PC-3 (cell line): ENCODE data around the gene MAPKAPK3. TPM values are rescaled to one million over a fixed set of nuclear protein-coding genes. Genes with fewer than 3 reads are reported as not detected.

ENCODE experiments used
- ATAC-seq: fragments of 200-7000 bp; cut with Tn5 transposase; 2 replicates; pipeline ENCODE4 v1.9.1; 2020; ENCODE audit warnings: mild to moderate bottlenecking, moderate library complexity
- BruUV-seq: library from RNA; stranded (reverse); fragments of 400-500 nt; replicated peaks from 2 replicates; lab custom pipeline; 2021; lab: Mats Ljungman, UMichigan
- CTCF ChIA-PET: fragments of 300-600 bp; sonication (Branson Sonifier 250); formaldehyde crosslinking; loops from one replicate; lab custom pipeline; 2022; ENCODE audit warnings: antibody characterized with exemption; lab: Charles Lee
- POLR2A ChIA-PET: fragments of 300-600 bp; sonication (Branson Sonifier 250); formaldehyde crosslinking; loops from one replicate; lab custom pipeline; 2022; ENCODE audit warnings: antibody characterized with exemption; ENCODE audit not compliant: unreplicated experiment; lab: Charles Lee
- DNase-seq: peaks from one replicate; pipeline ENCODE4 v3.0.0-alpha.2; 2015
- H2AFZ ChIP-seq: fragments of 300-600 bp; sonication (generic); 2 replicates; pipeline ENCODE4 v1.6.0; 2016; ENCODE audit warnings: antibody characterized with exemption, low read length
- H3F3A ChIP-seq: fragments of 300-600 bp; sonication (generic); one replicate; pipeline ENCODE4 v1.6.0; 2017; ENCODE audit warnings: antibody characterized with exemption, low read length, control low read depth, mild to moderate bottlenecking; ENCODE audit not compliant: unreplicated experiment
- H3K27ac ChIP-seq: fragments of 300-600 bp; sonication (generic); 2 replicates; pipeline ENCODE4 v1.5.1; 2016; ENCODE audit warnings: mild to moderate bottlenecking, low read length
- H3K27me3 ChIP-seq: fragments of 300-600 bp; sonication (generic); 2 replicates; pipeline ENCODE4 v1.6.1; 2016; ENCODE audit warnings: low read length, mixed read lengths
- H3K36me3 ChIP-seq: fragments of 300-600 bp; sonication (generic); 2 replicates; pipeline ENCODE4 v1.6.1; 2016; ENCODE audit warnings: low read depth, mixed run types, low read length, mixed read lengths
- H3K4me1 ChIP-seq: fragments of 300-600 bp; sonication (generic); 2 replicates; pipeline ENCODE4 v1.5.1; 2016; ENCODE audit warnings: low read length; ENCODE audit not compliant: insufficient read depth
- H3K4me2 ChIP-seq: fragments of 300-600 bp; sonication (generic); 2 replicates; pipeline ENCODE4 v1.6.0; 2016; ENCODE audit warnings: low read length
- H3K4me3 ChIP-seq: fragments of 300-600 bp; sonication (generic); 2 replicates; pipeline ENCODE4 v1.5.1; 2016; ENCODE audit warnings: mild to moderate bottlenecking, low read length, mixed read lengths
- H3K79me2 ChIP-seq: fragments of 300-600 bp; sonication (generic); 2 replicates; pipeline ENCODE4 v1.6.1; 2017; ENCODE audit warnings: low read length, mixed read lengths
- H3K9ac ChIP-seq: fragments of 300-600 bp; sonication (generic); 2 replicates; pipeline ENCODE4 v1.6.0; 2016; ENCODE audit warnings: mild to moderate bottlenecking, low read length
- H3K9me2 ChIP-seq: fragments of 300-600 bp; sonication (generic); replicated peaks from 2 replicates; pipeline ENCODE4 v1.6.1; 2016; ENCODE audit warnings: mixed run types, low read length, mixed read lengths
- H3K9me3 ChIP-seq: fragments of 300-600 bp; sonication (generic); 2 replicates; pipeline ENCODE4 v1.6.1; 2016; ENCODE audit warnings: low read length, mixed read lengths
- H4K20me1 ChIP-seq: fragments of 300-600 bp; sonication (generic); 2 replicates; pipeline ENCODE4 v1.6.1; 2016; ENCODE audit warnings: low read length, mixed read lengths
- EZH2 ChIP-seq: fragments of 300-600 bp; sonication (generic); IDR thresholded peaks from one replicate; pipeline ENCODE4 v1.6.1; 2017; ENCODE audit warnings: antibody characterized with exemption, mild to moderate bottlenecking, low read length; ENCODE audit not compliant: unreplicated experiment
- EZH2phosphoT487 ChIP-seq: fragments of 300-600 bp; sonication (generic); IDR thresholded peaks from 2 replicates; pipeline ENCODE4 v1.6.1; 2018; ENCODE audit warnings: mild to moderate bottlenecking, antibody characterized with exemption, low read length, borderline replicate concordance
- intact Hi-C: fragments of 100-400 bp; cut with micrococcal nuclease; formaldehyde crosslinking; loops from 2 replicates; pipeline ENCODE4 v1.9.0; 2023
- total RNA-seq: library from RNA; depleted of rRNA; stranded (reverse); fragments of >200 nt; gene quantifications from 2 replicates; pipeline ENCODE4 v1.2.3, GENCODE V29; 2014
- TF ChIP-seq, protein P1 (sequence below): fragments of 300-600 bp; sonication (generic); conservative IDR thresholded peaks from 2 replicates; pipeline ENCODE4 v1.5.1; 2017; ENCODE audit warnings: antibody characterized with exemption, low read depth, mild to moderate bottlenecking, low read length

MAPKAPK3 gene
- total RNA-seq, 1 experiment from 2014 or later: 142 TPM

GRCh38 chr3:50633230-50633790 lies 16.4 kb downstream of the MAPKAPK3 start:
- ChIA-PET POLR2A (no interaction called here), CTCF (interaction anchor here (0.9 kb wide), 1 partner anchor 19 kb away, joined by 3 read pairs; no protein-coding TSS in a partner anchor)
- peaks cover 73% of the 10 kb centered on the region for H3K4me1 ChIP-seq
- TF ChIP-seq EZH2 (no peak), EZH2phosphoT487 (no peak)
- TF ChIP-seq, protein P1, sequence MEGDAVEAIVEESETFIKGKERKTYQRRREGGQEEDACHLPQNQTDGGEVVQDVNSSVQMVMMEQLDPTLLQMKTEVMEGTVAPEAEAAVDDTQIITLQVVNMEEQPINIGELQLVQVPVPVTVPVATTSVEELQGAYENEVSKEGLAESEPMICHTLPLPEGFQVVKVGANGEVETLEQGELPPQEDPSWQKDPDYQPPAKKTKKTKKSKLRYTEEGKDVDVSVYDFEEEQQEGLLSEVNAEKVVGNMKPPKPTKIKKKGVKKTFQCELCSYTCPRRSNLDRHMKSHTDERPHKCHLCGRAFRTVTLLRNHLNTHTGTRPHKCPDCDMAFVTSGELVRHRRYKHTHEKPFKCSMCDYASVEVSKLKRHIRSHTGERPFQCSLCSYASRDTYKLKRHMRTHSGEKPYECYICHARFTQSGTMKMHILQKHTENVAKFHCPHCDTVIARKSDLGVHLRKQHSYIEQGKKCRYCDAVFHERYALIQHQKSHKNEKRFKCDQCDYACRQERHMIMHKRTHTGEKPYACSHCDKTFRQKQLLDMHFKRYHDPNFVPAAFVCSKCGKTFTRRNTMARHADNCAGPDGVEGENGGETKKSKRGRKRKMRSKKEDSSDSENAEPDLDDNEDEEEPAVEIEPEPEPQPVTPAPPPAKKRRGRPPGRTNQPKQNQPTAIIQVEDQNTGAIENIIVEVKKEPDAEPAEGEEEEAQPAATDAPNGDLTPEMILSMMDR: no peak
- H3F3A ChIP-seq: no peaks in the 10 kb centered on the region
- H3K9ac ChIP-seq: no peak overlapping the region
- no peaks in the 10 kb centered on the region for H3K27me3 ChIP-seq
- DNase-seq (no peak), ATAC-seq (no peak)
- no peak overlapping the region for H2AFZ ChIP-seq
- H3K79me2 ChIP-seq: peaks cover 99% of the 10 kb centered on the region
- no peaks in the 10 kb centered on the region for H4K20me1 ChIP-seq
- intact Hi-C loops: no loop called here
- no peaks in the 10 kb centered on the region for H3K9me2 ChIP-seq
- H3K36me3 ChIP-seq: peaks cover 4% of the 10 kb centered on the region
- no peak overlapping the region for H3K27ac ChIP-seq
- BruUV-seq: no TSS peak
- H3K4me2 ChIP-seq: no peak overlapping the region
- H3K4me3 ChIP-seq: no peak overlapping the region
- no peaks in the 10 kb centered on the region for H3K9me3 ChIP-seq

- DNase-seq (no peak), ATAC-seq (no peak)
- Histone ChIP-seq H3K9me2 (no peaks in the 10 kb centered on the region), H3K36me3 (peaks cover 8% of the 10 kb centered on the region; the same call in 1 of the 2 replicates), H4K20me1 (no peaks in the 10 kb centered on the region), H3K9ac (no peak overlapping the region), H3K4me1 (peaks cover 73% of the 10 kb centered on the region), H3K4me2 (no peak overlapping the region), H3K27me3 (no peaks in the 10 kb centered on the region), H3K9me3 (no peaks in the 10 kb centered on the region), H2AFZ (no peak overlapping the region), H3F3A (no peaks in the 10 kb centered on the region), H3K27ac (no peak overlapping the region), H3K4me3 (no peak overlapping the region), H3K79me2 (peaks cover 92% of the 10 kb centered on the region)
- POLR2A ChIA-PET: interaction anchor here (0.5 kb wide), 1 partner anchor 12 kb away, joined by 3 read pairs; no protein-coding TSS in a partner anchor
- BruUV-seq: no TSS peak
- intact Hi-C loops: no loop called here
- TF ChIP-seq EZH2 (no peak), EZH2phosphoT487 (no peak)
- TF ChIP-seq, protein P1: no peak
- CTCF ChIA-PET: no interaction called here
These were observed 18.1 kb downstream of the MAPKAPK3 start for GRCh38 chr3:50635066-50635465.

GRCh38 chr3:50637011-50637410 lies 20.1 kb downstream of the MAPKAPK3 start:
- Histone ChIP-seq H2AFZ (no peak overlapping the region), H3F3A (no peaks in the 10 kb centered on the region), H3K79me2 (peaks cover 79% of the 10 kb centered on the region), H3K36me3 (peaks cover 20% of the 10 kb centered on the region), H3K9me3 (no peaks in the 10 kb centered on the region), H3K4me1 (peaks cover 54% of the 10 kb centered on the region), H3K27me3 (no peaks in the 10 kb centered on the region), H3K4me2 (no peak overlapping the region), H3K9ac (no peak overlapping the region), H4K20me1 (no peaks in the 10 kb centered on the region), H3K4me3 (no peak overlapping the region), H3K27ac (no peak overlapping the region), H3K9me2 (no peaks in the 10 kb centered on the region)
- ChIA-PET POLR2A (no interaction called here), CTCF (no interaction called here)
- ATAC-seq: no peak
- no TSS peak for BruUV-seq
- TF ChIP-seq, protein P1: no peak
- TF ChIP-seq EZH2 (no peak), EZH2phosphoT487 (no peak)
- no peak for DNase-seq
- intact Hi-C loops: no loop called here
